Kidney (tissue), 14 donors: Measurements from ENCODE around the gene SDK1. TPM values are rescaled to one million over a fixed set of nuclear protein-coding genes. Genes with fewer than 3 reads are reported as not detected.

ENCODE experiments used
- DNase-seq, 5 donors: peaks; one replicate each; pipeline ENCODE4 v3.0.0-alpha.2; 2013 to 2020
- FAIRE-seq: peaks from 2 replicates; lab custom pipeline; 2012; peaks lifted over from hg19 to GRCh38; lab: Jason Lieb, UNC
- H3K27ac ChIP-seq, 2 donors: one replicate each; pipeline ENCODE4 v1.7.0; 2013; ENCODE audit warnings: low read depth in 2 of 2, low read length in 2 of 2, inconsistent platforms in 1 of 2
- H3K27me3 ChIP-seq: one replicate; pipeline ENCODE4 v1.7.1; 2013; ENCODE audit warnings: low read length, inconsistent platforms; ENCODE audit not compliant: control insufficient read depth, insufficient read depth
- H3K36me3 ChIP-seq, 3 donors: one replicate each; pipeline versions ENCODE4 v1.7.0 to v1.7.1; 2013; ENCODE audit warnings: low read length in 3 of 3, control low read depth in 1 of 3, inconsistent platforms in 1 of 3; ENCODE audit not compliant: insufficient read depth in 3 of 3, control insufficient read depth in 2 of 3
- H3K4me1 ChIP-seq, 3 donors: one replicate each; pipeline versions ENCODE4 v1.7.0 to v1.7.1; 2013; ENCODE audit warnings: low read length in 3 of 3, inconsistent platforms in 1 of 3, low read depth in 1 of 3; ENCODE audit not compliant: control insufficient read depth in 2 of 3, insufficient read depth in 2 of 3
- H3K4me3 ChIP-seq, 3 donors: one replicate each; pipeline versions ENCODE4 v1.7.0 to v1.8.1; 2013; ENCODE audit warnings: low read length in 3 of 3, control low read depth in 1 of 3, inconsistent platforms in 1 of 3
- H3K9ac ChIP-seq, 3 donors: one replicate each; pipeline versions ENCODE4 v1.7.0 to v1.7.1; 2013; ENCODE audit warnings: low read length in 3 of 3, control low read depth in 1 of 3, inconsistent platforms in 1 of 3
- H3K9me3 ChIP-seq, 3 donors: one replicate each; pipeline versions ENCODE4 v1.7.0 to v1.7.1; 2013; ENCODE audit warnings: low read length in 3 of 3, control low read depth in 1 of 3, inconsistent platforms in 1 of 3; ENCODE audit not compliant: control insufficient read depth in 2 of 3, insufficient read depth in 1 of 3
- CTCF ChIP-seq: IDR thresholded peaks from 3 replicates; pipeline ENCODE4 v1.5.1; 2012; ENCODE audit warnings: mild to moderate bottlenecking, moderate library complexity, borderline replicate concordance; ENCODE audit not compliant: insufficient read depth; ENCODE audit errors: extremely low read depth
- intact Hi-C: fragments of 100-400 bp; cut with DNase I; formaldehyde crosslinking; loops from one replicate; pipeline ENCODE4 v1.11.1; 2022
- polyA plus RNA-seq: library from polyadenylated mRNA; stranded (reverse); fragments of 350-450 nt; fragmentation: Illumina TruSeq; extraction: RNeasy Lipid Tissue Mini Kit (QIAGEN cat#74804); gene quantifications from one replicate; pipeline ENCODE4 v1.2.3, GENCODE V29; 2014; ENCODE audit warnings: low read depth, low replicate concordance; ENCODE audit not compliant: insufficient read depth
- total RNA-seq: library from RNA; stranded (reverse); fragmentation: NEBNext Ultra II Directional; extraction: Animal tissue kit (Norgen Biotek cat#: 25700); gene quantifications from one replicate; pipeline ENCODE4 v1.2.1, GENCODE V29; 2021
- donor health status: control.
- donor health status: control.
- donor health status: control.
- donor health status: control.
- donor health status: control.
- donor health status: DM: yes; HTN: yes; CAD: no.
- donor health status: Normal renal cell carcinoma (clear cell type).

Gene SDK1
- total and polyA plus RNA-seq, 2 donors from 2014 or later: 2.0 to 38.3 TPM

DNA sequence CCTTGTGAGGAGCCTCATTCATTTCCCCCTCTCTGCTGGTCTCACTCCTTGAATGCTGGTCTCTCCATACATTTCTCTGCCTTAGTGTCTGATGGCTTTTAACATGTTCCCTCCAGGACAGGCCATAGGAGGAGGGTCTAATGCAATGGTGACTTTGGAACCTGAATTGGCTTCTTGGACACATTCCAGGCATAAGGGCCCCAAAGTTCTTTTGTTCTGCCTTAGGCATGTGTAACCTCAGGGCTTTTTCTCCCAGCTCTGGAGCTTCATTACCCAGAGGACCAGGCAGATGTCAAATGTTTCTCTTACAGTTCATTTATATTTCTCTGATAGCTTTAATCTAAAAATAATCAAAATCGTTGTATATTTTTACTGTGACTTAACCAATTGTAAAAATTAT lies 162.6 kb downstream of the SDK1 start:
- no peak overlapping the region for H3K9ac ChIP-seq
- FAIRE-seq: no peak
- H3K9me3 ChIP-seq: no peaks in the 10 kb centered on the region
- intact Hi-C loops: no loop called here
- DNase-seq: no peak
- no peaks in the 10 kb centered on the region for H3K36me3 ChIP-seq
- no peak overlapping the region for H3K27ac ChIP-seq
- no peak overlapping the region for H3K4me3 ChIP-seq
- H3K4me1 ChIP-seq: no peaks in the 10 kb centered on the region
- TF ChIP-seq CTCF: no peak
- no peaks in the 10 kb centered on the region for H3K27me3 ChIP-seq

GRCh38 chr7:3464900-3465622 lies 164.0 kb downstream of the SDK1 start:
- no peaks in the 10 kb centered on the region for H3K27me3 ChIP-seq
- no peak overlapping the region for H3K4me3 ChIP-seq
- no peaks in the 10 kb centered on the region for H3K9me3 ChIP-seq
- no peaks in the 10 kb centered on the region for H3K4me1 ChIP-seq
- DNase-seq (no peak), FAIRE-seq (no peak)
- no peak overlapping the region for H3K27ac ChIP-seq
- H3K36me3 ChIP-seq: no peaks in the 10 kb centered on the region
- intact Hi-C loops: no loop called here
- TF ChIP-seq CTCF: no peak
- H3K9ac ChIP-seq: no peak overlapping the region

- no peak overlapping the region for H3K27ac ChIP-seq
- no peaks in the 10 kb centered on the region for H3K27me3 ChIP-seq
- H3K9ac ChIP-seq: no peak overlapping the region
- FAIRE-seq (no peak), DNase-seq (no peak)
- no peak overlapping the region for H3K4me3 ChIP-seq
- intact Hi-C loops: no loop called here
- no peaks in the 10 kb centered on the region for H3K4me1 ChIP-seq
- no peaks in the 10 kb centered on the region for H3K9me3 ChIP-seq
- no peak for TF ChIP-seq CTCF
- H3K36me3 ChIP-seq: no peaks in the 10 kb centered on the region
Measured at GRCh38 chr7:3466261-3466660, 165.2 kb downstream of the SDK1 start.
